Activated CD8-positive, alpha-beta memory T cell treated with anti-CD3 and anti-CD28 coated beads, Interleukin-2, amount 10 ng/mL, durations not matched to agents 7 days and 5 days (primary cell): ENCODE results near the gene NELFCD. TPM values are rescaled to one million over a fixed set of nuclear protein-coding genes. Genes with fewer than 3 reads are reported as not detected.

Experiments used
- total RNA-seq, 2 experiments: library from RNA; stranded (reverse); gene quantifications; one replicate each; pipeline ENCODE4 v1.2.3, GENCODE V29; 2021

Gene NELFCD
- total RNA-seq, 2 experiments from 2014 or later = 71.2 to 86.2 TPM

Other genes with a start within 250 kb of the NELFCD start
- 1 to 10 TPM in 1 of 2 experiments, under 1 TPM in 1; 0.89 to 1.8 TPM for gene GNAS-AS1, start 130.4 kb upstream of the NELFCD start, total RNA-seq
- 100 to 1,000 TPM; 817 to 859 TPM for gene GNAS, start 128.5 kb upstream of the NELFCD start, total RNA-seq
- gene CTSZ, start 26.0 kb downstream of the NELFCD start, total RNA-seq = 10 to 100 TPM; 39.6 to 48.0 TPM
- not detected for gene TUBB1, start 38.2 kb downstream of the NELFCD start, total RNA-seq
- gene ATP5F1E, start 51.1 kb downstream of the NELFCD start, total RNA-seq = 10 to 100 TPM; 78.3 to 80.8 TPM
- gene PRELID3B, start 61.5 kb downstream of the NELFCD start, total RNA-seq = 100 to 1,000 TPM in 1 of 2 experiments, 10 to 100 TPM in 1; 80.4 to 104 TPM
- 10 to 100 TPM in 1 of 2 experiments, 1 to 10 TPM in 1; 7.9 to 10.2 TPM for gene ZNF831, start 182.6 kb downstream of the NELFCD start, total RNA-seq